Adrenal gland (tissue), 12 donors: ENCODE data around the gene MMP13. TPM values are rescaled to one million over a fixed set of nuclear protein-coding genes. Genes with fewer than 3 reads are reported as not detected.
A peak's percentile ranks its signal among the peaks of the same experiment; 100 is the strongest.
"Not testable (repeated sequence)": the region's sequence is repeated elsewhere in the genome, so short reads cannot be mapped to it uniquely, and the experiment has no call there.

Experiments used
- DNase-seq, 7 donors: peaks; one replicate each; pipeline ENCODE4 v3.0.0-alpha.2; 2019 to 2020
- H3K27ac ChIP-seq, 5 donors: fragments of 200-600 bp; sonication (generic) in 4 of 5; 1 replicate in 3 of 5; 2 replicates in 2 of 5; pipeline versions ENCODE4 v1.5.1 to v1.8.0; 2016 to 2020; ENCODE audit warnings: mild to moderate bottlenecking in 1 of 5
- H3K27me3 ChIP-seq: fragments of 200-600 bp; 2 replicates; pipeline ENCODE4 v1.8.0; 2021
- H3K36me3 ChIP-seq, 2 donors: fragments of 200-600 bp; replicated peaks in 1 of 2; 1 replicate in 1 of 2; 2 replicates in 1 of 2; pipeline versions ENCODE4 v1.5.1 to v1.8.0; 2018 to 2022
- H3K4me1 ChIP-seq, 2 donors: fragments of 200-600 bp; replicated peaks in 1 of 2; 1 replicate in 1 of 2; 2 replicates in 1 of 2; pipeline versions ENCODE4 v1.5.1 to v1.8.0; 2018 to 2021
- H3K4me3 ChIP-seq, 4 donors: fragments of 200-600 bp; sonication (generic) in 3 of 4; one replicate each; pipeline ENCODE4 v1.5.1; 2016 to 2018
- H3K9me3 ChIP-seq, 3 donors: fragments of 200-600 bp; sonication (generic) in 1 of 3; replicated peaks in 1 of 3; 1 replicate in 2 of 3; 2 replicates in 1 of 3; pipeline versions ENCODE4 v1.5.1 to v1.8.0; 2016 to 2021
- POLR2A ChIP-seq, 2 donors: fragments of 450-650 bp; IDR thresholded peaks; one replicate each; pipeline ENCODE4 v1.6.1; 2017; ENCODE audit warnings: antibody characterized with exemption in 2 of 2, mild to moderate bottlenecking in 2 of 2, moderate library complexity in 1 of 2
- WGBS, 4 donors: extraction: QIAGEN DNeasy Blood & Tissue Kit in 2 of 4; methylation state at CpG; one replicate each; pipeline versions ENCODE4 v1.1.5 to v1.1.7; 2013 to 2017; 5-methylcytosine and 5-hydroxymethylcytosine counted together
- intact Hi-C, 2 donors: fragments of 100-400 bp; cut with DNase I; formaldehyde crosslinking; loops; one replicate each; pipeline versions ENCODE4 v1.14.1 to v1.15.0; 2022 to 2023
- polyA plus RNA-seq, 3 donors: library from polyadenylated mRNA; stranded (reverse); fragments of 200-250 nt in 2 of 3; fragments of 350-450 nt in 1 of 3; fragmentation: Illumina TruSeq in 1 of 3; extraction: RNeasy Lipid Tissue Mini Kit (QIAGEN cat#74804) in 1 of 3; gene quantifications; one replicate each; pipeline ENCODE4 v1.2.3, GENCODE V29; 2013 to 2014
- total RNA-seq, 9 donors: library from RNA; depleted of rRNA in 4 of 9; stranded (reverse); fragments of >200 nt in 4 of 9; fragments of 120-200 nt in 1 of 9; fragmentation: NEBNext Ultra II Directional in 1 of 9; extraction: Animal tissue kit (Norgen Biotek cat#: 25700) in 1 of 9; gene quantifications; one replicate each; pipeline versions ENCODE4 v1.1.0 to v1.2.4, GENCODE V29; 2013 to 2023
- TF ChIP-seq, protein P1 (sequence below), 6 experiments: fragments of 450-650 bp in 4 of 6; fragments of 200-600 bp in 2 of 6; sonication (generic) in 1 of 6; IDR thresholded peaks; 1 replicate in 5 of 6; 2 replicates in 1 of 6; pipeline versions ENCODE4 v1.5.1 to v1.8.0; 2016 to 2021; ENCODE audit warnings: antibody characterized with exemption in 6 of 6, mild to moderate bottlenecking in 2 of 6, moderate library complexity in 1 of 6
- donor health status: healthy with polysubstance abuse.
- donor health status: Bipolar disorder and iron deficiency.
- donor health status: DM: yes; HTN: yes; CAD: no.
- donor health status: DM: no; HTN: no; CAD: no.
- donor health status: DM: no; HTN: no; CAD: no.
- donor health status: DM: yes; HTN: yes; CAD: no.

Gene MMP13
- total and polyA plus RNA-seq, 12 donors, result not detected

DNA sequence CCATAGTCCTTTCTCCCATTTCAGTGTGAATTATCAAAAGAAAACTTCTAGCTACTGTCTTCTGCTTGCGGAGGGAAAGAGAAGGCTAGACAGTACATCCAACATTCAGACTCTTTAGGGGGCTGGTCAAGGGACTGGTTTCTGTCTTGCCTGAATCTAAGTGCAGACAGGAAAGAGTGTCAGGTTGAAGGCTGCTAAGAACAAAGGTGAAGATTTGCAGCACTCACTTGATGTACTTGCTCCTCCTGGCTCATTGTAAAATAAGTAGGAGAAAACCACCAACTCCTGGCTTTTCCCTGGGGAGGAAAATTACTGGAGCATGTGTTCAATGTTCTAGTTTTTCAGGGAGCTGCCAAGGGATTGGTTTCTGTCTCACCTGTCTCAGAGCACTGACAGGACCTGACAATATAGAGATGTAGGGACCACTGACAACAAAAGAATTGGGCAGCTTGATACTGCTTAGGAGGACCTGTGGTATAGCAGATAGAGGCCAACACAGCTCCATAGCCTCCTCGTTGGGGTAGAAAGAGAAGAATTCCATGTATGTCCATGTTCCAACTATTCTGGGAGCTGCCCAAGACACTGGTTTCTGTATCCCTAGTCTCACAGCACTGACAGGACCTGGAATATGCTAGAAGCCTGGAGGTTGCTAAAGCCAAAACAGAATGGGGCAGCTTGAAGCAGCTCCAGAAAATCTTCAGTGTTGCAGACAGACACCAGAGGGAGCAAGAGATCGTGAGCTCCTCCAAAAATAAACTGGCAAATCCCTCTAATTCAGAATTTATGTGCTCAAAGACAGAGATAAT is 41.1 kb downstream of the MMP13 start:
- H3K27ac ChIP-seq, result no peak overlapping the region
- intact Hi-C loops, result no loop called here

DNA sequence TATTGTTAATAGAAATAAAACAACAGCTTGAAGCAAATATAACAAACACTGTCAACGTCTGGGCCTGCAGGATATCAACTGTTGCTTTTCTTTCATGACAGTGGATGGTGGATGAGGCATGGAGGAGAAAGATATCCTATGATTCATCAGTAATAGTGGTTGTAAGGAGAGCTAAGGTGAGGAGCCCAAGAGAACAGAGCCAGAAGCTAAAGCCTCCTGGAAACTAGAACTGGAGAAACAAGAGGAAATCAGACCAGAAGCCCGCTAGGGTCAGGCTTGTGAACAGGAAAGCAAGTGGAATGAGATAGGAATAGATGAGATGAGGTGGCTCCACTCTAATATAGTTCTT is 43.1 kb downstream of the MMP13 start:
- WGBS, 4 donors, result 59 to 72% (median 69%) methylated on average over 2 of the region's 2 CpGs
- no peaks in the 10 kb centered on the region for H3K36me3 ChIP-seq
- H3K4me1 ChIP-seq, result no peaks in the 10 kb centered on the region
- DNase-seq, result no peak
- H3K4me3 ChIP-seq, result no peak overlapping the region
- no peaks in the 10 kb centered on the region for H3K9me3 ChIP-seq
- intact Hi-C loops, result no loop called here
- no peaks in the 10 kb centered on the region for H3K27me3 ChIP-seq
- H3K27ac ChIP-seq, result no peak overlapping the region
- no peak for TF ChIP-seq POLR2A (IDR thresholded peaks at IDR 0.05)
- TF ChIP-seq, protein P1, sequence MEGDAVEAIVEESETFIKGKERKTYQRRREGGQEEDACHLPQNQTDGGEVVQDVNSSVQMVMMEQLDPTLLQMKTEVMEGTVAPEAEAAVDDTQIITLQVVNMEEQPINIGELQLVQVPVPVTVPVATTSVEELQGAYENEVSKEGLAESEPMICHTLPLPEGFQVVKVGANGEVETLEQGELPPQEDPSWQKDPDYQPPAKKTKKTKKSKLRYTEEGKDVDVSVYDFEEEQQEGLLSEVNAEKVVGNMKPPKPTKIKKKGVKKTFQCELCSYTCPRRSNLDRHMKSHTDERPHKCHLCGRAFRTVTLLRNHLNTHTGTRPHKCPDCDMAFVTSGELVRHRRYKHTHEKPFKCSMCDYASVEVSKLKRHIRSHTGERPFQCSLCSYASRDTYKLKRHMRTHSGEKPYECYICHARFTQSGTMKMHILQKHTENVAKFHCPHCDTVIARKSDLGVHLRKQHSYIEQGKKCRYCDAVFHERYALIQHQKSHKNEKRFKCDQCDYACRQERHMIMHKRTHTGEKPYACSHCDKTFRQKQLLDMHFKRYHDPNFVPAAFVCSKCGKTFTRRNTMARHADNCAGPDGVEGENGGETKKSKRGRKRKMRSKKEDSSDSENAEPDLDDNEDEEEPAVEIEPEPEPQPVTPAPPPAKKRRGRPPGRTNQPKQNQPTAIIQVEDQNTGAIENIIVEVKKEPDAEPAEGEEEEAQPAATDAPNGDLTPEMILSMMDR (IDR thresholded peaks at IDR 0.05), result no peak

More for the DNA sequence above, 41.1 kb downstream of the MMP13 start:
- DNase-seq, result peak; percentile 20 to 56 (median 40)
- Histone ChIP-seq H3K27me3 (no peaks in the 10 kb centered on the region), H3K4me1 (no peaks in the 10 kb centered on the region), H3K9me3 (no peaks in the 10 kb centered on the region), H3K4me3 (no peak overlapping the region), H3K36me3 (no peaks in the 10 kb centered on the region)
- TF ChIP-seq, protein P1 (IDR thresholded peaks at IDR 0.05), result peak; percentile 51 to 72 (median 67)
- no peak for TF ChIP-seq POLR2A (IDR thresholded peaks at IDR 0.05)
- 31 to 43% (median 40%) methylated on average over 3 of the region's 3 CpGs for WGBS, 4 donors

DNA sequence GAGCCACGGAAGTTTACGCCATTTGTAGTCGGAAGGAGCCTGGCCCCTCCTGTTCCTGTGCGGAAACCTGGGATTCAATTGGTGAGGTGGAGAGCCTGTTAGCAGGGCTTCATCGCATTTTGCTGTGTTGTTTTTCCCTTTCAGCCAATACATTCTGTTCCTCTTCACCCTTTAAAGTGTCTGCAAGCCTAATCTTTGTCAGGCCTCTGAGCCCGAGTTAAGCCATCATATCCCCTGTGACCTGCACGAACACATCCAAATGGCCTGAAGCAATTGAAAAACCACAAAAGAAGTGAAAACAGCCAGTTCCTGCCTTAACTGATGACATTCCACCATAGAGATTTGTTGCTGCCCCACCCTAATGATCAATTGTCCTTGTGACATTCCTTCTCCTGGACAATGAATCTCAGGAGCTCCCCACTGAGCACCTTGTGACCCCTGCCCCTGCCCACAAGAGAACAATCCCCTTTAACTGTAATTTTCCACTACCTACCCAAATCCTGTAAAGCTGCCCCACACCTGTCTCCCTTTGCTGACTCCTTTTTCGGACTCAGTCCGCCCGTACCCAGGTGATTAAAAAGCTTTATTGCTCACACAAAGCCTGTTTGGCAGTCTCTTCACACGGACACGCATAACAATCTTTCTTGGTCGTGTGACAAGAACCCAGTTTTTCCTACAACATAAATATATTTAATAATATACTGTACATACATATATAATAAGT is 43.6 kb downstream of the MMP13 start:
- Histone ChIP-seq H3K9me3 (no peaks in the 10 kb centered on the region), H3K36me3 (no peaks in the 10 kb centered on the region), H3K27me3 (no peaks in the 10 kb centered on the region), H3K4me3 (no peak overlapping the region), H3K4me1 (no peaks in the 10 kb centered on the region), H3K27ac (no peak overlapping the region)
- intact Hi-C loops, result no loop called here
- TF ChIP-seq POLR2A (IDR thresholded peaks at IDR 0.05), result no peak
- TF ChIP-seq, protein P1 (IDR thresholded peaks at IDR 0.05), result no peak
- no peak for DNase-seq
- 86 to 93% (median 89%) methylated on average over 13 of the region's 13 CpGs for WGBS, 4 donors

DNA sequence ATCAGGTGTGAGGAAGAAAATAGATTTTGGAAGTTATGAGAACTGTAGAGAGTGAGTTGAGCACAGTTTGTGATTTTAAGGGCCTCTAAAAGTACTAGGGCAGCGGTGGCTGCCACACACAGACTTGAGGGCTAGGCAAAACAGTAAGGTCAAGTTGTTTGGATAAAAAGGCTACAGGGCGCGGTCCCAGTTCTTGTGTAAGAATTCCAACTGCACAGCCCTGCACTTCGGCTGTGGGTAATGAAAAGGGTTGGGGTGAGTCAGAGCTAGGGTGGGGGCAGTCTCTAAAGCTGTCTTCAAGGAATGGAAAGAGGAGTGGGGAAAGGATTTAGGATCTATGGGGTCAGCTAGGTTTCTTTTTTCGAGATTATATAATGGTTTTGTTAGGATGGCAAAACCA is 49.7 kb downstream of the MMP13 start:
- H3K4me1 ChIP-seq, H3K36me3 ChIP-seq, H3K27ac ChIP-seq, H3K27me3 ChIP-seq, DNase-seq, H3K9me3 ChIP-seq, H3K4me3 ChIP-seq, intact Hi-C loops: not testable (repeated sequence)
- WGBS, 4 donors, result 73 to 85% (median 79%) methylated on average over 5 of the region's 5 CpGs

DNA sequence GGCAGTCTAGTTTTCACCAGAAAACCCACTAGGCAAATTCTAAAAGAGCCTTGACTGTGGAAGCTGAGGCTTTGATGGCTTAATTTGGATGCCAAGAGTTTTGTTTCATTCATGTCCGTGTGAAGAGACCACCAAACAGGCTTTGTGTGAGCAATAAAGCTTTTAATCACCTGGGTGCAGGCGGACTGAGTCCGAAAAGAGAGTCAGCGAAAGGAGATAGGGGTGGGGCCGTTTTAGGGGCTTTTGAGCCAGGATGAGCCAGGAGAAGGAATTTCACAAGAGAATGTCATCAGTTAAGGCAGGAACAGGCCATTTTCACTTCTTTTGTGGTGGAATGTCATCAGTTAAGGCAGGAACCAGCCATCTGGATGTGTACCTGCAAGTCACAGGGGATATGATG is 51.6 kb downstream of the MMP13 start:
- H3K4me3 ChIP-seq, DNase-seq, H3K36me3 ChIP-seq, H3K27ac ChIP-seq, intact Hi-C loops, H3K4me1 ChIP-seq, H3K9me3 ChIP-seq, H3K27me3 ChIP-seq: not testable (repeated sequence)
- 64 to 75% (median 69%) methylated on average over 5 of the region's 5 CpGs for WGBS, 4 donors
